C4-2B (cell line): ENCODE results near the gene RPUSD1.

Experiments
- H3K27ac ChIP-seq: fragments of 450-650 bp; 2 replicates; pipeline ENCODE4 v1.5.1; 2017
- CTCF ChIP-seq: fragments of 450-650 bp; conservative IDR thresholded peaks from 2 replicates; pipeline ENCODE4 v1.5.1; 2017; ENCODE audit warnings: mild to moderate bottlenecking
- ZFX ChIP-seq: fragments of 450-650 bp; IDR thresholded peaks from 2 replicates; pipeline ENCODE4 v1.6.1; 2017

RPUSD1 gene

GRCh38 chr16:774086-775001 is 13.8 kb downstream of the RPUSD1 start:
- H3K27ac ChIP-seq, result no peak overlapping the region

GRCh38 chr16:772959-773358 is 15.2 kb downstream of the RPUSD1 start:
- no peak overlapping the region for H3K27ac ChIP-seq
- TF ChIP-seq ZFX (no peak), CTCF (no peak)

More at GRCh38 chr16:774086-775001, 13.8 kb downstream of the RPUSD1 start:
- TF ChIP-seq CTCF, result no peak
- TF ChIP-seq ZFX, result no peak

GRCh38 chr16:770411-770810 is 17.8 kb downstream of the RPUSD1 start:
- no peak overlapping the region for H3K27ac ChIP-seq
- TF ChIP-seq ZFX (no peak), CTCF (no peak)

GRCh38 chr16:769934-770333 is 18.2 kb downstream of the RPUSD1 start:
- TF ChIP-seq CTCF, result no peak
- no peak for TF ChIP-seq ZFX
- no peak overlapping the region for H3K27ac ChIP-seq

- no peak overlapping the region for H3K27ac ChIP-seq
- TF ChIP-seq ZFX (no peak), CTCF (no peak)
Observed at GRCh38 chr16:769184-769784, 18.9 kb downstream of the RPUSD1 start.

GRCh38 chr16:768428-768827 is 19.8 kb downstream of the RPUSD1 start:
- TF ChIP-seq CTCF, result no peak
- TF ChIP-seq ZFX, result no peak
- H3K27ac ChIP-seq, result no peak overlapping the region

GRCh38 chr16:767743-768235 is 20.4 kb downstream of the RPUSD1 start:
- TF ChIP-seq ZFX (no peak), CTCF (no peak)
- H3K27ac ChIP-seq, result no peak overlapping the region
